ENCODE measurements around the gene OR10K1. TPM values are rescaled to one million over a fixed set of nuclear protein-coding genes. Genes with fewer than 3 reads are reported as not detected.

OR10K1 gene
- total RNA-seq, 2 donors from 2014 or later, result not detected

- DNase-seq, result no peak
- no peaks in the 10 kb centered on the region for H3K9me3 ChIP-seq
- no peak overlapping the region for H3K27ac ChIP-seq
- no peak for TF ChIP-seq CTCF (IDR thresholded peaks at IDR 0.05)
- intact Hi-C loops (cut with DNase I), result no loop called here
- no peaks in the 10 kb centered on the region for H3K27me3 ChIP-seq
- no peaks in the 10 kb centered on the region for H3K4me1 ChIP-seq
- no peak overlapping the region for H3K9ac ChIP-seq (ENCODE audit: low read depth in 2 of 2, low read length in 2 of 2)
- no peak overlapping the region for H3K4me3 ChIP-seq
- no peaks in the 10 kb centered on the region for H3K36me3 ChIP-seq
Measured at GRCh38 chr1:158516966-158517365, 55.3 kb downstream of the OR10K1 start.

Other genes with a start within 250 kb of the OR10K1 start
- gene CD1A, start 207.4 kb upstream of the OR10K1 start, total RNA-seq, result under 1 TPM in 1 of 2 donors, not detected in 1; 0.11 TPM
- under 1 TPM; 0.32 to 0.98 TPM for gene CD1C, start 171.9 kb upstream of the OR10K1 start, total RNA-seq
- gene CD1B, start 130.3 kb upstream of the OR10K1 start, total RNA-seq, result not detected
- gene CD1E, start 107.9 kb upstream of the OR10K1 start, total RNA-seq, result under 1 TPM in 1 of 2 donors, not detected in 1; 0.24 TPM
- gene OR10T2, start 62.4 kb upstream of the OR10K1 start, total RNA-seq, result not detected
- gene OR10K2, start 35.6 kb upstream of the OR10K1 start, total RNA-seq, result not detected
- not detected for gene OR10R2, start 10.4 kb downstream of the OR10K1 start, total RNA-seq
- gene OR6Y1, start 92.6 kb downstream of the OR10K1 start, total RNA-seq, result not detected
- not detected for gene OR6P1, start 108.7 kb downstream of the OR10K1 start, total RNA-seq
- gene OR10X1, start 118.1 kb downstream of the OR10K1 start, total RNA-seq, result not detected
- not detected for gene OR10Z1, start 143.4 kb downstream of the OR10K1 start, total RNA-seq
- gene SPTA1, start 224.9 kb downstream of the OR10K1 start, total RNA-seq, result not detected
- gene OR6K2, start 238.8 kb downstream of the OR10K1 start, total RNA-seq, result not detected

All from colonic mucosa (tissue), 4 donors.